Measurements from ENCODE around the gene ACTA2.

GRCh38 chr10:88992921-88993524 lies 40.5 kb upstream of the ACTA2 start:
- TF ChIP-seq, protein P1, sequence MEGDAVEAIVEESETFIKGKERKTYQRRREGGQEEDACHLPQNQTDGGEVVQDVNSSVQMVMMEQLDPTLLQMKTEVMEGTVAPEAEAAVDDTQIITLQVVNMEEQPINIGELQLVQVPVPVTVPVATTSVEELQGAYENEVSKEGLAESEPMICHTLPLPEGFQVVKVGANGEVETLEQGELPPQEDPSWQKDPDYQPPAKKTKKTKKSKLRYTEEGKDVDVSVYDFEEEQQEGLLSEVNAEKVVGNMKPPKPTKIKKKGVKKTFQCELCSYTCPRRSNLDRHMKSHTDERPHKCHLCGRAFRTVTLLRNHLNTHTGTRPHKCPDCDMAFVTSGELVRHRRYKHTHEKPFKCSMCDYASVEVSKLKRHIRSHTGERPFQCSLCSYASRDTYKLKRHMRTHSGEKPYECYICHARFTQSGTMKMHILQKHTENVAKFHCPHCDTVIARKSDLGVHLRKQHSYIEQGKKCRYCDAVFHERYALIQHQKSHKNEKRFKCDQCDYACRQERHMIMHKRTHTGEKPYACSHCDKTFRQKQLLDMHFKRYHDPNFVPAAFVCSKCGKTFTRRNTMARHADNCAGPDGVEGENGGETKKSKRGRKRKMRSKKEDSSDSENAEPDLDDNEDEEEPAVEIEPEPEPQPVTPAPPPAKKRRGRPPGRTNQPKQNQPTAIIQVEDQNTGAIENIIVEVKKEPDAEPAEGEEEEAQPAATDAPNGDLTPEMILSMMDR (IDR thresholded peaks at IDR 0.05): no peak
- TF ChIP-seq ZFX (IDR thresholded peaks at IDR 0.05; ENCODE audit: borderline replicate concordance): no peak
